ENCODE results near the gene INS. TPM values are rescaled to one million over a fixed set of nuclear protein-coding genes. Genes with fewer than 3 reads are reported as not detected.

The INS gene
- total and polyA plus RNA-seq, 3 donors from 2014 or later: not detected

DNA sequence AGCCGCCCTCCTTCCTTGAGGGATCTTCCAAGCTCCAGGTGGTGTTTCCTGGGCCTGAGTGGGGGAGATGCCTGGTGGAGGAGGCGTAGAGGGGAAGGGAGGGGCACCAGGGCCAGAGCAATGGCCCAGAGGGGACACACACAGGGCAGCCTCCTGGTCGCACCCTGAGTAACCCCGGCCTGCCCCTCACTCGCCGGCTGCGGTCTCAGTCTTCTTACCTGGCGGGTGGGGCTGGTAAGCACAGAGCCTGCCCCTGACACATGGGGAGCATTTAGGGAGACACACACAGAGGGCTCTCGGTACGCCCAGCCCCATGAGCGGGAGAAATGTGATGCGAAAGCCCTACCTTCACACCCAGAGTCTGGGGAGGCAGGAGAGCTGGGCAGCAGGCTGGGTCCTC is 45.7 kb downstream of the INS start:
- DNase-seq: no peak
- Histone ChIP-seq H3K4me1 (no peaks in the 10 kb centered on the region), H3K27me3 (no peaks in the 10 kb centered on the region), H3K36me3 (ENCODE audit: low read depth, missing control alignments) (no peaks in the 10 kb centered on the region), H3K4me3 (no peak overlapping the region), H3K9me3 (no peaks in the 10 kb centered on the region), H3K27ac (no peak overlapping the region)
- intact Hi-C loops (cut with DNase I; ENCODE audit: low total_unique reads): no loop called here
- WGBS, 2 donors: 90% methylated on average over 11 of the region's 12 CpGs; no CpG with 5 or more reads in 1 of the 2 donors
- TF ChIP-seq, protein P1, sequence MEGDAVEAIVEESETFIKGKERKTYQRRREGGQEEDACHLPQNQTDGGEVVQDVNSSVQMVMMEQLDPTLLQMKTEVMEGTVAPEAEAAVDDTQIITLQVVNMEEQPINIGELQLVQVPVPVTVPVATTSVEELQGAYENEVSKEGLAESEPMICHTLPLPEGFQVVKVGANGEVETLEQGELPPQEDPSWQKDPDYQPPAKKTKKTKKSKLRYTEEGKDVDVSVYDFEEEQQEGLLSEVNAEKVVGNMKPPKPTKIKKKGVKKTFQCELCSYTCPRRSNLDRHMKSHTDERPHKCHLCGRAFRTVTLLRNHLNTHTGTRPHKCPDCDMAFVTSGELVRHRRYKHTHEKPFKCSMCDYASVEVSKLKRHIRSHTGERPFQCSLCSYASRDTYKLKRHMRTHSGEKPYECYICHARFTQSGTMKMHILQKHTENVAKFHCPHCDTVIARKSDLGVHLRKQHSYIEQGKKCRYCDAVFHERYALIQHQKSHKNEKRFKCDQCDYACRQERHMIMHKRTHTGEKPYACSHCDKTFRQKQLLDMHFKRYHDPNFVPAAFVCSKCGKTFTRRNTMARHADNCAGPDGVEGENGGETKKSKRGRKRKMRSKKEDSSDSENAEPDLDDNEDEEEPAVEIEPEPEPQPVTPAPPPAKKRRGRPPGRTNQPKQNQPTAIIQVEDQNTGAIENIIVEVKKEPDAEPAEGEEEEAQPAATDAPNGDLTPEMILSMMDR (IDR thresholded peaks at IDR 0.05): no peak
- TF ChIP-seq POLR2A (IDR thresholded peaks at IDR 0.05): no peak

DNA sequence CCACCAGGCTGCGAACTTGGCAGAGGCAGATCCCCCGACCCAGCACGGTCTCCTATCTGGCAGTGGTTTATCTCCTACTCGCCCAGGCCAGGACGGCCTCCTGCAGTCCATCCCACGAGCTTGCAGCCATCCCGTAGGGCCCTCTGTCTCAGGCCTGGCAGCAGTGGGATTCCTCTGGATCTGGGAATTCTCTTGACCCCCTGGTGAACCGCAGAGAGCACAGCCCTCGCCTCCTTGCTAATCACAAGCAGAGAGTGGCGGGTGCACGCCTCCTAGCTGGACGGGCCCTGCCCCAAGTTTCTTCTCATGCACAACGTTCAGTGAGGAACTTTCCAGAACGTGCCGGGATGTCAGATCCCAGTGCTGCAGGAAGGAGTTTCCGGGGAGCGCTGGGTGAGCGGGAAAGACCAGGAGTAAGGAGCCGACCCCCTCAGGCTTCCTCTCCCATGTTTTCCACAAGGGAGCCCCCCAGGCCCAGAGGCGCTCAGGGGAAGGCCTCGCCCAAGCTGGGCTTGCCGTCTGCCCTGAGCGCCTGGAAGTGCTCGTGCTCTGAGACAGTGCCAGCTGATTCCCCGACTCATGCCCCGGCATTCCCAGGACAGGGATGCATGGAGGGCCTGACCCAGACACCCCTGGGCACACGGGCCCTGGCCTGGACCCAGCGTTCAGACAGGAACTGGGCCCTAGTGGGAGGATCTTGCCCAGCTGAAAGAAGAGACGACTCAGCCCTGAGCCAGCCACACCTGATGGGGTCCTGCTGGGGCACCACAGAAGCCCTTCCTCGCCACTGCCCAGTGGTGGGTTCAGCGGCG is 46.4 kb downstream of the INS start:
- intact Hi-C loops (cut with DNase I; ENCODE audit: low total_unique reads): no loop called here
- 74 to 85% methylated on average over 18 to 32 of the region's 32 CpGs for WGBS, 2 donors
- TF ChIP-seq POLR2A (IDR thresholded peaks at IDR 0.05): no peak
- TF ChIP-seq, protein P1 (IDR thresholded peaks at IDR 0.05): no peak

DNA sequence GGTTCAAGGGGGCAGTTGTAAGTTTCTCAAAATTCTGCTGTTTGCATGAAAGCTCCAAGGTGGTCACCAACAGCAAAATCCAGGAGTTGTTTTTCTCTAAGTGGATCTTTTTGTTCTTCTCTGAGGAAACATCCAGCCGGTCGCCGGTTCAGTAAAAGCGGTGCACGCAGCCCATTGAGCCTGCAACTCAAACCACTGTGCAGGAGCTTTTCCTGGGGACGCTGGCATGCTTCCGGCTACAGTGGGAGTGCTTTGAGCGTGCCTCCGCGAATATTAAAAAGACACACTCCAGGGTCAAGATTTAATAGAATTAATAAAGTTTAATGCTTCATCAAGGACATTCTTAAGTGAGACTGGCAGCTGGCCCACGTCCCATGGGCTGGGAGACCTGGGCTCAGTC is 47.2 kb downstream of the INS start:
- H3K4me1 ChIP-seq: peaks cover 4% of the 10 kb centered on the region
- H3K27me3 ChIP-seq: no peaks in the 10 kb centered on the region
- H3K4me3 ChIP-seq: no peak overlapping the region
- 62 to 76% methylated on average over 11 of the region's 11 CpGs for WGBS, 2 donors
- no peak overlapping the region for H3K27ac ChIP-seq
- no peak for DNase-seq
- no peaks in the 10 kb centered on the region for H3K36me3 ChIP-seq (ENCODE audit: low read depth, missing control alignments)
- TF ChIP-seq, protein P1 (IDR thresholded peaks at IDR 0.05): no peak
- no peak for TF ChIP-seq POLR2A (IDR thresholded peaks at IDR 0.05)
- H3K9me3 ChIP-seq: no peaks in the 10 kb centered on the region
- intact Hi-C loops (cut with DNase I; ENCODE audit: low total_unique reads): no loop called here

More for the DNA sequence above, 46.4 kb downstream of the INS start:
- Histone ChIP-seq H3K9me3 (no peaks in the 10 kb centered on the region), H3K4me3 (no peak overlapping the region), H3K4me1 (no peaks in the 10 kb centered on the region), H3K27me3 (no peaks in the 10 kb centered on the region), H3K27ac (no peak overlapping the region), H3K36me3 (ENCODE audit: low read depth, missing control alignments) (no peaks in the 10 kb centered on the region)
- DNase-seq: no peak

DNA sequence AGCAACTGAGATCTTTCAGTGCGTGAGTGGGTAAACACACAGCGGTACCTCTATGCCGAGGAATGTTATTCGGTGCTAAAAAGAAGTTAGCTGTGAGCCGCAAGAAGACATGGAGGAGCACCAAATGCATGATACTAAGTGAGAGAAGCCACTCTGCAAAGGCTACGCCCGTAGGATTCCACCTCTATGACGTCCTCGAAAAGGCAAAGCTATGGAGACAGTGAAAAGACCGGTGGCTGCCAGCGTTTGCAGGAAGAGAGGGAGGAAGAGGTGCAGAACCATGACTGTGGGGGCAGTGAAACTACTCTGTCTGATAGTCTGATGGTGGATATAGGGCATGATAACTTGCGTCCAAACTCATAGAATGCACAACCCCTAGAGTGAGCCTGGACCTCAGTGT is 50.5 kb downstream of the INS start:
- intact Hi-C loops (cut with DNase I; ENCODE audit: low total_unique reads): no loop called here
- Histone ChIP-seq H3K4me1 (peaks cover 4% of the 10 kb centered on the region), H3K27ac (no peak overlapping the region), H3K9me3 (no peaks in the 10 kb centered on the region), H3K27me3 (no peaks in the 10 kb centered on the region), H3K4me3 (no peak overlapping the region), H3K36me3 (ENCODE audit: low read depth, missing control alignments) (no peaks in the 10 kb centered on the region)
- WGBS, 2 donors: 92 to 94% methylated on average over 12 of the region's 12 CpGs
- TF ChIP-seq POLR2A (IDR thresholded peaks at IDR 0.05): no peak
- TF ChIP-seq, protein P1 (IDR thresholded peaks at IDR 0.05): no peak
- no peak for DNase-seq

MicroRNAs within 50 kb of the gene (microRNA counts, 767-probe panel; counts per million panel counts)
- microRNA hsa-miR-483-3p (0 to 152 counts per million in 2 donors), microRNA hsa-miR-483-5p (0 to 152 counts per million in 2 donors)

Small RNAs within 50 kb of the gene (microRNA-seq; reads per million reads assigned to microRNA genes)
- gene MIR4686 (ENCODE audit: borderline number of aligned reads in 2 of 2, borderline replicate concordance in 1 of 2): 0 to 0.70 reads per million in 2 donors
- gene MIR483 (ENCODE audit: borderline number of aligned reads in 2 of 2, borderline replicate concordance in 1 of 2): 102 to 185 reads per million in 2 donors

Small RNAs within 50 kb of the gene (small RNA-seq; reads per million reads assigned to genes)
- gene MIR4686: 0 reads per million in 2 donors
- gene MIR483: 0 to 1.5 reads per million in 2 donors

Other genes with a start within 250 kb of the INS start
- 10 to 100 TPM in 1 of 2 donors, 1 to 10 TPM in 1; 8.1 to 13.1 TPM for gene TNNT3, start 241.5 kb downstream of the INS start, total RNA-seq
- 16.1 TPM for gene TNNT3, start 241.5 kb downstream of the INS start, polyA plus RNA-seq (ENCODE audit: insufficient read depth, low read depth, low replicate concordance)
- gene MRPL23, start 213.9 kb downstream of the INS start, total RNA-seq: 100 to 1,000 TPM in 1 of 2 donors, 10 to 100 TPM in 1; 92.1 to 109 TPM
- 50.0 TPM for gene MRPL23, start 213.9 kb downstream of the INS start, polyA plus RNA-seq (ENCODE audit: insufficient read depth, low read depth, low replicate concordance)
- 100 to 1,000 TPM; 158 to 224 TPM for gene H19, start 163.4 kb downstream of the INS start, total RNA-seq
- gene H19, start 163.4 kb downstream of the INS start, polyA plus RNA-seq (ENCODE audit: insufficient read depth, low read depth, low replicate concordance): 328 TPM
- 100 to 1,000 TPM in 1 of 2 donors, 10 to 100 TPM in 1; 69.8 to 104 TPM for gene IGF2, start 21.8 kb downstream of the INS start, total RNA-seq
- 52.3 TPM for gene IGF2, start 21.8 kb downstream of the INS start, polyA plus RNA-seq (ENCODE audit: insufficient read depth, low read depth, low replicate concordance)
- 1 to 10 TPM; 1.1 to 2.0 TPM for gene TH, start 10.6 kb upstream of the INS start, total RNA-seq
- gene TH, start 10.6 kb upstream of the INS start, polyA plus RNA-seq (ENCODE audit: insufficient read depth, low read depth, low replicate concordance): 1.2 TPM
- gene ASCL2, start 109.4 kb upstream of the INS start, total RNA-seq: 1 to 10 TPM; 4.8 to 5.8 TPM
- 1.3 TPM for gene ASCL2, start 109.4 kb upstream of the INS start, polyA plus RNA-seq (ENCODE audit: insufficient read depth, low read depth, low replicate concordance)
- gene C11orf21, start 140.7 kb upstream of the INS start, total RNA-seq: under 1 TPM; 0.12 to 0.47 TPM
- 0.88 TPM for gene C11orf21, start 140.7 kb upstream of the INS start, polyA plus RNA-seq (ENCODE audit: insufficient read depth, low read depth, low replicate concordance)
- 1 to 10 TPM; 1.0 to 1.1 TPM for gene TSPAN32, start 140.8 kb upstream of the INS start, total RNA-seq
- gene TSPAN32, start 140.8 kb upstream of the INS start, polyA plus RNA-seq (ENCODE audit: insufficient read depth, low read depth, low replicate concordance): 1.5 TPM
- gene CD81, start 216.1 kb upstream of the INS start, total RNA-seq: 100 to 1,000 TPM; 541 to 829 TPM
- 665 TPM for gene CD81, start 216.1 kb upstream of the INS start, polyA plus RNA-seq (ENCODE audit: insufficient read depth, low read depth, low replicate concordance)
- 10 to 100 TPM; 87.4 to 95.5 TPM for gene TSSC4, start 239.5 kb upstream of the INS start, total RNA-seq
- 133 TPM for gene TSSC4, start 239.5 kb upstream of the INS start, polyA plus RNA-seq (ENCODE audit: insufficient read depth, low read depth, low replicate concordance)